ENCODE measurements around the gene BAIAP2. TPM values are rescaled to one million over a fixed set of nuclear protein-coding genes. Genes with fewer than 3 reads are reported as not detected.
A peak's percentile ranks its signal among the peaks of the same experiment; 100 is the strongest.

BAIAP2 gene
- polyA plus RNA-seq, 1 donor from 2014 or later: 17.5 TPM

DNA sequence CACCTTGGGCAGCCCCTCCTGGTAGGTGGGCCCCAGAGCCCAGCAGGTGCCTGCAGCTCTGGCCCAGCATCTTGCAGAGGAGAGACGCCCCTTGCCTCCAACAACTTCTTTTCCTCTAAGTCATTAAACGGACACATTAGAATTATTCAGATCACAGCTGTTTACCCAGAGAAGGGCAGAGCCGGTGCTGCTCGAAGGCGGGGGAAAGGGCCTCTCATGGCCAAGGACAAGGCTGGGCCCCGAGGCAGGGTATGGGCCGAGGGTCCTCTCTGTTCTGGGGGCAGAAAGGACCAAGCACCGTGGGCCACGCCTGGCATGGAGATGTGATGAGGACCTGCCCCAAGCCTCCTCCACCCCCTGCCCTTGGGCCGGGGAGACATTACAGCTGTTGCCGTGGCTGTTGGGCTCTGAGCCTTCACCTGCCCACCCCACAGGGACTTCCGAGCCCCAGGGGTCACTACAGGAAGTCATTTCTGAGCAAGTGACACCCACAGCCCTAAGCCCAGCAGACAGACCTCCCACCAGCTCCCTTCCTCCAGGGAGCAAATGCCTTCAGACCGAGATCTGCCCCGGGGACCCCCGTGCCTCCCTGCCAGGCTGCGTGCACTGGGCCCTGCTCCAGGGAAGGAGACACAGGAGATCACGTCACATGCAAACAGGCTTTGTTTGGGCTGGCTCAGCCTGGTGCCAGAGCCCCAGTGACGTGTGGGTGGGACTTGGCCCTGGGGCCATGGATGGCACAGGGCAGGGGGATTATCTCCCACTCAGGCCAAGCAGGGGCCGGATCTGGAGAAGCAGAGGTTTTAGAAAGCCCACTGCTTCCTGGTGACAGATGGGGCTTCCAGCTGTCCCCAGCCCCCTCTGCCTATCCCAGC, 129.7 kb downstream of the BAIAP2 start:
- no peaks in the 10 kb centered on the region for H3K36me3 ChIP-seq (ENCODE audit: insufficient read depth, low read length)
- H3K9me3 ChIP-seq (ENCODE audit: low read length): no peaks in the 10 kb centered on the region
- no peaks in the 10 kb centered on the region for H3K79me2 ChIP-seq (replicated peaks; ENCODE audit: insufficient read depth, low read length)
- no peaks in the 10 kb centered on the region for H3K9me2 ChIP-seq (ENCODE audit: insufficient read depth, low read length)
- H3K9ac ChIP-seq (ENCODE audit: low read length): peak overlapping the region; percentile 78
- peak overlapping the region; percentile 80 for H3K4me3 ChIP-seq (ENCODE audit: low read length)
- no peak overlapping the region for H3K27ac ChIP-seq (ENCODE audit: low read length)
- no peak for TF ChIP-seq POLR2AphosphoS5 (IDR thresholded peaks at IDR 0.05)
- no peak for TF ChIP-seq EP300 (conservative IDR thresholded peaks at IDR 0.05; ENCODE audit: poor library complexity, severe bottlenecking)
- TF ChIP-seq MXI1 (conservative IDR thresholded peaks at IDR 0.05; ENCODE audit: poor library complexity, severe bottlenecking): no peak
- no peak for TF ChIP-seq SMC3 (conservative IDR thresholded peaks at IDR 0.05; ENCODE audit: poor library complexity)
- no peak for TF ChIP-seq TAF1 (IDR thresholded peaks at IDR 0.05; ENCODE audit: low read depth)
- TF ChIP-seq, protein P1, sequence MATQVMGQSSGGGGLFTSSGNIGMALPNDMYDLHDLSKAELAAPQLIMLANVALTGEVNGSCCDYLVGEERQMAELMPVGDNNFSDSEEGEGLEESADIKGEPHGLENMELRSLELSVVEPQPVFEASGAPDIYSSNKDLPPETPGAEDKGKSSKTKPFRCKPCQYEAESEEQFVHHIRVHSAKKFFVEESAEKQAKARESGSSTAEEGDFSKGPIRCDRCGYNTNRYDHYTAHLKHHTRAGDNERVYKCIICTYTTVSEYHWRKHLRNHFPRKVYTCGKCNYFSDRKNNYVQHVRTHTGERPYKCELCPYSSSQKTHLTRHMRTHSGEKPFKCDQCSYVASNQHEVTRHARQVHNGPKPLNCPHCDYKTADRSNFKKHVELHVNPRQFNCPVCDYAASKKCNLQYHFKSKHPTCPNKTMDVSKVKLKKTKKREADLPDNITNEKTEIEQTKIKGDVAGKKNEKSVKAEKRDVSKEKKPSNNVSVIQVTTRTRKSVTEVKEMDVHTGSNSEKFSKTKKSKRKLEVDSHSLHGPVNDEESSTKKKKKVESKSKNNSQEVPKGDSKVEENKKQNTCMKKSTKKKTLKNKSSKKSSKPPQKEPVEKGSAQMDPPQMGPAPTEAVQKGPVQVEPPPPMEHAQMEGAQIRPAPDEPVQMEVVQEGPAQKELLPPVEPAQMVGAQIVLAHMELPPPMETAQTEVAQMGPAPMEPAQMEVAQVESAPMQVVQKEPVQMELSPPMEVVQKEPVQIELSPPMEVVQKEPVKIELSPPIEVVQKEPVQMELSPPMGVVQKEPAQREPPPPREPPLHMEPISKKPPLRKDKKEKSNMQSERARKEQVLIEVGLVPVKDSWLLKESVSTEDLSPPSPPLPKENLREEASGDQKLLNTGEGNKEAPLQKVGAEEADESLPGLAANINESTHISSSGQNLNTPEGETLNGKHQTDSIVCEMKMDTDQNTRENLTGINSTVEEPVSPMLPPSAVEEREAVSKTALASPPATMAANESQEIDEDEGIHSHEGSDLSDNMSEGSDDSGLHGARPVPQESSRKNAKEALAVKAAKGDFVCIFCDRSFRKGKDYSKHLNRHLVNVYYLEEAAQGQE (IDR thresholded peaks at IDR 0.05; ENCODE audit: borderline replicate concordance): no peak
- TF ChIP-seq EZH2 (IDR thresholded peaks at IDR 0.05; ENCODE audit: borderline replicate concordance, insufficient read depth, low read length, poor library complexity, severe bottlenecking): no peak
- TF ChIP-seq RAD21 (conservative IDR thresholded peaks at IDR 0.05): no peak
- TF ChIP-seq, protein P2, sequence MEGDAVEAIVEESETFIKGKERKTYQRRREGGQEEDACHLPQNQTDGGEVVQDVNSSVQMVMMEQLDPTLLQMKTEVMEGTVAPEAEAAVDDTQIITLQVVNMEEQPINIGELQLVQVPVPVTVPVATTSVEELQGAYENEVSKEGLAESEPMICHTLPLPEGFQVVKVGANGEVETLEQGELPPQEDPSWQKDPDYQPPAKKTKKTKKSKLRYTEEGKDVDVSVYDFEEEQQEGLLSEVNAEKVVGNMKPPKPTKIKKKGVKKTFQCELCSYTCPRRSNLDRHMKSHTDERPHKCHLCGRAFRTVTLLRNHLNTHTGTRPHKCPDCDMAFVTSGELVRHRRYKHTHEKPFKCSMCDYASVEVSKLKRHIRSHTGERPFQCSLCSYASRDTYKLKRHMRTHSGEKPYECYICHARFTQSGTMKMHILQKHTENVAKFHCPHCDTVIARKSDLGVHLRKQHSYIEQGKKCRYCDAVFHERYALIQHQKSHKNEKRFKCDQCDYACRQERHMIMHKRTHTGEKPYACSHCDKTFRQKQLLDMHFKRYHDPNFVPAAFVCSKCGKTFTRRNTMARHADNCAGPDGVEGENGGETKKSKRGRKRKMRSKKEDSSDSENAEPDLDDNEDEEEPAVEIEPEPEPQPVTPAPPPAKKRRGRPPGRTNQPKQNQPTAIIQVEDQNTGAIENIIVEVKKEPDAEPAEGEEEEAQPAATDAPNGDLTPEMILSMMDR (IDR thresholded peaks at IDR 0.05; ENCODE audit: poor library complexity, severe bottlenecking): no peak
- no peaks in the 10 kb centered on the region for H3F3A ChIP-seq (ENCODE audit: insufficient read depth, low read length, poor library complexity, severe bottlenecking)
- H4K20me1 ChIP-seq (ENCODE audit: insufficient read depth): no peaks in the 10 kb centered on the region
- H3K27me3 ChIP-seq (ENCODE audit: insufficient read depth, low read depth, low read length): no peaks in the 10 kb centered on the region
- peak overlapping the region; percentile 70 for H3K4me2 ChIP-seq (ENCODE audit: low read length)
- no peak overlapping the region for H2AFZ ChIP-seq (ENCODE audit: low read depth, low read length)

DNA sequence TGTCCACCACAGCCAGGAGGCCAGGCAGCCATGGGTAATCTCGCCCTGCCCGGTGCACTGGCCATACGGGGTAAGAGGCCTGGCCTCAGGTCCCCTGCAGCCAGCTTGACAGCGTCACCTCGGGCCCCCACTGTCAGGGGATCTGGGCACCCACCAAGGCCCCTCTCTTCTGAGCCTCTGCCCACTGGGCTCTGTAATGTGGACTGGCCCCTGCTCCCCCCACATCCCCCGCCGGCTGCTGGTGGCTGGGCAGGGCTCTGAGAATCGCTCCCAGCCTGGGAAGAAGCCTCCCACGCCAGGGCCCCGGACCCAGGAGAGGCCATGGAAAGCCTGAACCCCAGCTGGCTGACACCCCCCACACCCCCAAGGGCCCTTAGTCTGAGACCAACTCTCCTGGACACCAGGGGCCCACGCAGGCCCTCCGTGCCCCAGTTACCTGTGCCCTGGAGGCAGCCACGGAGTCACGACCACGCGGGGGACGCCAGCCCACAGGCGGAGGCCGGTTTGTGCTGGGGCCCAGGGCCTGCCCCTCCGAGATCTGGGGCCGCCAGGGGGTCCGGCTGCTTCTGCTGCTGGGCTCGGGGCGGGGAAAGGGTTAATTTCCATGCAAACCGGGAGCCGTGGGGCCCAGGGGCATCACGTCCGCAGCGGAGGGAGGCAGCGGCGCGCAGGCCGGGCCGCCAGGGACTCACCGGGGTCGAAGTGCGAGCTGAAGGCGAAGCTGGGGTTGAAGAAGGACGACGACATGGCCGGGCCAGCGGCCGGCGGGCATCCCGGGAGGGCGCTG, 130.5 kb downstream of the BAIAP2 start, which contains the start of gene PVALEF:
Gene PVALEF (plus strand): TSS at position 262 of the 787 bp plus-strand sequence. CDS start 15,720 bp downstream, outside the sequence.
- Histone ChIP-seq H2AFZ (ENCODE audit: low read depth, low read length) (peak within 1 kb of the TSS; percentile 40), H3K27ac (ENCODE audit: low read length) (peak within 1 kb of the TSS; percentile 44), H3K9ac (ENCODE audit: low read length) (peak within 1 kb of the TSS; percentile 78)

More for the DNA sequence above, 130.5 kb downstream of the BAIAP2 start, which contains the start of gene PVALEF:
- Histone ChIP-seq H3K4me3 (ENCODE audit: low read length) (peak within 1 kb of the TSS; percentile 80), H3K4me2 (ENCODE audit: low read length) (peak within 1 kb of the TSS; percentile 70), H3K36me3 (ENCODE audit: insufficient read depth, low read length) (no peaks in the 10 kb centered on the region), H3K9me3 (ENCODE audit: low read length) (no peaks in the 10 kb centered on the region), H3K79me2 (replicated peaks; ENCODE audit: insufficient read depth, low read length) (no peaks in the 10 kb centered on the region), H4K20me1 (ENCODE audit: insufficient read depth) (no peaks in the 10 kb centered on the region), H3K9me2 (ENCODE audit: insufficient read depth, low read length) (no peaks in the 10 kb centered on the region), H3F3A (ENCODE audit: insufficient read depth, low read length, poor library complexity, severe bottlenecking) (no peaks in the 10 kb centered on the region), H3K27me3 (ENCODE audit: insufficient read depth, low read depth, low read length) (no peaks in the 10 kb centered on the region)
- TF ChIP-seq, protein P2 (IDR thresholded peaks at IDR 0.05; ENCODE audit: poor library complexity, severe bottlenecking): peak; percentile 20
- TF ChIP-seq MXI1 (conservative IDR thresholded peaks at IDR 0.05; ENCODE audit: poor library complexity, severe bottlenecking) (peak; percentile 40), TAF1 (IDR thresholded peaks at IDR 0.05; ENCODE audit: low read depth) (no peak)
